ENCODE measurements around the gene SLC28A1. TPM values are rescaled to one million over a fixed set of nuclear protein-coding genes. Genes with fewer than 3 reads are reported as not detected.

The SLC28A1 gene
- total RNA-seq, 1 donor from 2014 or later = not detected

- intact Hi-C loops (cut with micrococcal nuclease) = no loop called here
Observed at GRCh38 chr15:84885801-84886200, 1.3 kb downstream of the SLC28A1 start.

- intact Hi-C loops (cut with micrococcal nuclease) = no loop called here
Observed at GRCh38 chr15:84886211-84886983, 1.9 kb downstream of the SLC28A1 start.

- intact Hi-C loops (cut with micrococcal nuclease) = no loop called here
Observed at GRCh38 chr15:84886984-84887299, 2.5 kb downstream of the SLC28A1 start.

GRCh38 chr15:84887938-84888337, 3.5 kb downstream of the SLC28A1 start:
- intact Hi-C loops (cut with micrococcal nuclease) = no loop called here

GRCh38 chr15:84888639-84889038, 4.2 kb downstream of the SLC28A1 start:
- intact Hi-C loops (cut with micrococcal nuclease) = no loop called here

GRCh38 chr15:84889313-84889990, 5.0 kb downstream of the SLC28A1 start:
- intact Hi-C loops (cut with micrococcal nuclease) = no loop called here

- intact Hi-C loops (cut with micrococcal nuclease) = no loop called here
Observed at GRCh38 chr15:84889991-84890669, 5.7 kb downstream of the SLC28A1 start.

GRCh38 chr15:84890670-84891162, 6.3 kb downstream of the SLC28A1 start:
- intact Hi-C loops (cut with micrococcal nuclease) = no loop called here

GRCh38 chr15:84891339-84891738, 6.9 kb downstream of the SLC28A1 start:
- intact Hi-C loops (cut with micrococcal nuclease) = no loop called here

GRCh38 chr15:84892786-84893307, 8.4 kb downstream of the SLC28A1 start:
- intact Hi-C loops (cut with micrococcal nuclease) = no loop called here

- intact Hi-C loops (cut with micrococcal nuclease) = no loop called here
Observed at GRCh38 chr15:84893607-84894006, 9.1 kb downstream of the SLC28A1 start.

GRCh38 chr15:84894736-84895425, 10.4 kb downstream of the SLC28A1 start:
- intact Hi-C loops (cut with micrococcal nuclease) = no loop called here

- intact Hi-C loops (cut with micrococcal nuclease) = no loop called here
Observed at GRCh38 chr15:84898761-84899160, 14.3 kb downstream of the SLC28A1 start.

GRCh38 chr15:84899750-84900149, 15.3 kb downstream of the SLC28A1 start:
- intact Hi-C loops (cut with micrococcal nuclease) = no loop called here

GRCh38 chr15:84901540-84901939, 17.1 kb downstream of the SLC28A1 start:
- intact Hi-C loops (cut with micrococcal nuclease) = no loop called here

- intact Hi-C loops (cut with micrococcal nuclease) = no loop called here
Observed at GRCh38 chr15:84903751-84904150, 19.3 kb downstream of the SLC28A1 start.

- intact Hi-C loops (cut with micrococcal nuclease) = no loop called here
Observed at GRCh38 chr15:84904419-84904818, 20.0 kb downstream of the SLC28A1 start.

GRCh38 chr15:84905016-84905916, 20.8 kb downstream of the SLC28A1 start:
- intact Hi-C loops (cut with micrococcal nuclease) = no loop called here

- intact Hi-C loops (cut with micrococcal nuclease) = no loop called here
Observed at GRCh38 chr15:84907731-84908130, 23.3 kb downstream of the SLC28A1 start.

GRCh38 chr15:84908564-84908963, 24.1 kb downstream of the SLC28A1 start:
- intact Hi-C loops (cut with micrococcal nuclease) = no loop called here

Data from T-helper 2 cell treated with Interferon-gamma antibody and Interleukin-4, amounts not matched to agents 100 ng/mL and 5 ng/mL, for 36 hours (primary cell).